ENCODE results near the gene ACSL5. TPM values are rescaled to one million over a fixed set of nuclear protein-coding genes. Genes with fewer than 3 reads are reported as not detected.

Gene ACSL5
- total RNA-seq = 1.3 and 9.1 TPM in 2 replicates

GRCh38 chr10:112373912-112374338 is at the start of gene ACSL5:
TSS of gene ACSL5 (plus strand) at chr10:112374116. CDS start at chr10:112394947, 20,831 bp downstream.

DNA sequence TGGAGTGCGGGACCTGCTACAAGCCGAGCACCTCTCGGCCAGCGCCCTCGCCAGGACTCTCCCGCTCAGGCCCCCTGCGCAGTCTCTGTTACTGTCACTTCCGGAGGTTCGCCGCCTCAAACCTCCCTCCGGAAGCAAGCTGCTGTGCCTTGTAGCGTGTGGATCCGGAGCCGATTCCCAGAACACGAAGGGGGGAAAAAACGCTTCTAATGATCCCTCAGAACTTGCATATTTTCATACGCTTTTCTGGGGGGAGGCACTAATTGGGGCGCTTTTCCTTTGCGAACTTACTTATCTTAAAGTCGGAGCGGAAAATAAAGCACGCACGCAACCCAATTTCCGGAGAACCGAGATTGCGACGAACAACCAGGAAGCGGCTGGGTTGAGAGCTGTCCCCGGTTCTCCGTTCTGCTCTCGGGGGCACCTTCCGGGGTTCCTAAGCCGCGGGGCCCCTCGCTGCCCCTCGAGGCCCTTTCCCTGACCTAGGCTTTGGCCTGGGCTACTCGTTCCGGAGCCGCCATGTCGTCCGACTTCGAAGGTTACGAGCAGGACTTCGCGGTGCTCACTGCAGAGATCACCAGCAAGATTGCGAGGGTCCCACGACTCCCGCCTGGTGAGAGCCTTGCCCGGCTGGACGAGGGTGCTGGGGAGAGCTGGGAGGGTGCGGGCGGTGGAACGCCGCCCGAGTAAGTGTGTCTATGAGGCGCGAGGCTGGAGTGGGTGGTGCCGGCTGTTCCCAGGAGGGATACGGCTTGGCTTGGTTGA is 73.1 kb downstream of the ACSL5 start, which contains the start of the genes VTI1A and ZDHHC6:
TSS of gene VTI1A (plus strand) at position 361 of the 765 bp plus-strand sequence. CDS start at position 520, 159 bp downstream.
TSS of gene ZDHHC6 (minus strand) at position 60 of the 765 bp plus-strand sequence. CDS start 1,478 bp downstream, outside the sequence.

Other genes starting within 250 kb of the ACSL5 start
- gene GPAM, start 190.4 kb upstream of the ACSL5 start, total RNA-seq = 8.8 and 13.8 TPM in 2 replicates
- not detected in 2 replicates for gene TECTB, start 90.7 kb upstream of the ACSL5 start, total RNA-seq
- 22.4 and 38.1 TPM in 2 replicates for gene ZDHHC6, start 72.8 kb downstream of the ACSL5 start, total RNA-seq
- 21.1 and 27.9 TPM in 2 replicates for gene VTI1A, start 73.1 kb downstream of the ACSL5 start, total RNA-seq